T-helper 2 cell treated with Interferon-gamma antibody and Interleukin-4, amounts not matched to agents 5 μg/mL and 100 μg/mL, for 36 hours (primary cell): ENCODE data around the gene CRYBB3.
A peak's percentile ranks its signal among the peaks of the same experiment; 100 is the strongest.
"Not testable (repeated sequence)": the region's sequence is repeated elsewhere in the genome, so short reads cannot be mapped to it uniquely, and the experiment has no call there.

Experiments
- DNase-seq: peaks from one replicate; pipeline ENCODE4 v3.0.0; 2021; ENCODE audit warnings: low spot score
- H3K27ac Mint-ChIP-seq: one replicate; pipeline ENCODE4 v1.8.0; 2021; ENCODE audit warnings: mild to moderate bottlenecking, mixed read lengths
- H3K27me3 Mint-ChIP-seq: one replicate; pipeline ENCODE4 v1.8.0; 2021; ENCODE audit warnings: low read depth, mixed read lengths
- H3K36me3 Mint-ChIP-seq: one replicate; pipeline ENCODE4 v1.8.0; 2021; ENCODE audit warnings: low read depth, mixed read lengths
- H3K4me1 Mint-ChIP-seq: one replicate; pipeline ENCODE4 v1.8.0; 2021; ENCODE audit warnings: low read depth, mixed read lengths
- H3K4me3 Mint-ChIP-seq: one replicate; pipeline ENCODE4 v1.8.0; 2022; ENCODE audit warnings: mild to moderate bottlenecking, moderate library complexity, mixed read lengths
- H3K9me3 Mint-ChIP-seq: one replicate; pipeline ENCODE4 v1.8.0; 2021; ENCODE audit warnings: mixed read lengths

Gene CRYBB3

GRCh38 chr22:25167834-25168601 lies 31.6 kb upstream of the CRYBB3 start:
- DNase-seq: no peak
- H3K36me3 Mint-ChIP-seq: no peaks in the 10 kb centered on the region
- no peaks in the 10 kb centered on the region for H3K9me3 Mint-ChIP-seq
- H3K27me3 Mint-ChIP-seq: no peaks in the 10 kb centered on the region
- H3K4me1 Mint-ChIP-seq: no peaks in the 10 kb centered on the region
- no peak overlapping the region for H3K4me3 Mint-ChIP-seq
- no peak overlapping the region for H3K27ac Mint-ChIP-seq

GRCh38 chr22:25169278-25170031 lies 30.2 kb upstream of the CRYBB3 start:
- no peaks in the 10 kb centered on the region for H3K9me3 Mint-ChIP-seq
- DNase-seq: no peak
- no peaks in the 10 kb centered on the region for H3K27me3 Mint-ChIP-seq
- no peaks in the 10 kb centered on the region for H3K36me3 Mint-ChIP-seq
- H3K4me1 Mint-ChIP-seq: no peaks in the 10 kb centered on the region
- no peak overlapping the region for H3K27ac Mint-ChIP-seq
- H3K4me3 Mint-ChIP-seq: no peak overlapping the region

- no peaks in the 10 kb centered on the region for H3K27me3 Mint-ChIP-seq
- H3K27ac Mint-ChIP-seq: no peak overlapping the region
- peaks cover 3% of the 10 kb centered on the region for H3K36me3 Mint-ChIP-seq
These were observed 29.2 kb upstream of the CRYBB3 start for GRCh38 chr22:25170426-25170980.

GRCh38 chr22:25172153-25172552 lies 27.5 kb upstream of the CRYBB3 start:
- H3K9me3 Mint-ChIP-seq: no peaks in the 10 kb centered on the region
- no peaks in the 10 kb centered on the region for H3K4me1 Mint-ChIP-seq
- no peaks in the 10 kb centered on the region for H3K27me3 Mint-ChIP-seq
- DNase-seq: peak; percentile 6
- no peak overlapping the region for H3K4me3 Mint-ChIP-seq
- no peak overlapping the region for H3K27ac Mint-ChIP-seq
- peaks cover 7% of the 10 kb centered on the region for H3K36me3 Mint-ChIP-seq

More at GRCh38 chr22:25170426-25170980, 29.2 kb upstream of the CRYBB3 start:
- no peak for DNase-seq
- Mint-ChIP-seq H3K4me3 (no peak overlapping the region), H3K4me1 (no peaks in the 10 kb centered on the region), H3K9me3 (no peaks in the 10 kb centered on the region)

GRCh38 chr22:25174156-25174887 lies 25.3 kb upstream of the CRYBB3 start:
- Mint-ChIP-seq H3K9me3 (peaks cover under 1% of the 10 kb centered on the region), H3K4me1 (no peaks in the 10 kb centered on the region), H3K27ac (no peak overlapping the region), H3K27me3 (no peaks in the 10 kb centered on the region), H3K36me3 (peaks cover 18% of the 10 kb centered on the region), H3K4me3 (no peak overlapping the region)
- no peak for DNase-seq

- Mint-ChIP-seq H3K27me3 (no peaks in the 10 kb centered on the region), H3K4me1 (no peaks in the 10 kb centered on the region), H3K4me3 (no peak overlapping the region), H3K9me3 (peaks cover 7% of the 10 kb centered on the region), H3K36me3 (peaks cover 24% of the 10 kb centered on the region), H3K27ac (no peak overlapping the region)
- no peak for DNase-seq
These were observed 24.7 kb upstream of the CRYBB3 start for GRCh38 chr22:25174888-25175411.

GRCh38 chr22:25176175-25176574 lies 23.5 kb upstream of the CRYBB3 start:
- no peak overlapping the region for H3K27ac Mint-ChIP-seq
- no peaks in the 10 kb centered on the region for H3K4me1 Mint-ChIP-seq
- H3K9me3 Mint-ChIP-seq: peaks cover 8% of the 10 kb centered on the region
- no peak overlapping the region for H3K4me3 Mint-ChIP-seq
- H3K27me3 Mint-ChIP-seq: no peaks in the 10 kb centered on the region
- DNase-seq: no peak
- peaks cover 26% of the 10 kb centered on the region for H3K36me3 Mint-ChIP-seq

GRCh38 chr22:25176799-25177198 lies 22.9 kb upstream of the CRYBB3 start:
- Mint-ChIP-seq H3K27ac (no peak overlapping the region), H3K27me3 (no peaks in the 10 kb centered on the region), H3K9me3 (peaks cover 8% of the 10 kb centered on the region), H3K36me3 (peaks cover 26% of the 10 kb centered on the region), H3K4me1 (no peaks in the 10 kb centered on the region), H3K4me3 (no peak overlapping the region)
- DNase-seq: no peak

GRCh38 chr22:25177226-25177625 lies 22.4 kb upstream of the CRYBB3 start:
- peaks cover 8% of the 10 kb centered on the region for H3K9me3 Mint-ChIP-seq
- no peaks in the 10 kb centered on the region for H3K27me3 Mint-ChIP-seq
- peaks cover 28% of the 10 kb centered on the region for H3K36me3 Mint-ChIP-seq
- no peak overlapping the region for H3K27ac Mint-ChIP-seq
- no peak for DNase-seq
- H3K4me1 Mint-ChIP-seq: no peaks in the 10 kb centered on the region
- H3K4me3 Mint-ChIP-seq: no peak overlapping the region

GRCh38 chr22:25177895-25178294 lies 21.8 kb upstream of the CRYBB3 start:
- Mint-ChIP-seq H3K27ac (no peak overlapping the region), H3K27me3 (no peaks in the 10 kb centered on the region), H3K36me3 (peaks cover 29% of the 10 kb centered on the region), H3K9me3 (peaks cover 8% of the 10 kb centered on the region), H3K4me3 (no peak overlapping the region), H3K4me1 (no peaks in the 10 kb centered on the region)
- no peak for DNase-seq

GRCh38 chr22:25178348-25178747 lies 21.3 kb upstream of the CRYBB3 start:
- H3K27ac Mint-ChIP-seq, DNase-seq, H3K4me1 Mint-ChIP-seq, H3K27me3 Mint-ChIP-seq, H3K9me3 Mint-ChIP-seq, H3K4me3 Mint-ChIP-seq: not testable (repeated sequence)
- H3K36me3 Mint-ChIP-seq: peaks cover 29% of the 10 kb centered on the region

- DNase-seq, H3K27ac Mint-ChIP-seq, H3K4me1 Mint-ChIP-seq, H3K9me3 Mint-ChIP-seq, H3K27me3 Mint-ChIP-seq, H3K4me3 Mint-ChIP-seq: not testable (repeated sequence)
- peaks cover 29% of the 10 kb centered on the region for H3K36me3 Mint-ChIP-seq
These were observed 20.6 kb upstream of the CRYBB3 start for GRCh38 chr22:25178869-25179631.
